GDM1 (cell line): ENCODE measurements around the gene KCNH8.

ENCODE experiments used
- DNase-seq: peaks from one replicate; lab custom pipeline; 2025; lab: John Stamatoyannopoulos, UW

Gene KCNH8

GRCh38 chr3:19254189-19254588 is 105.9 kb downstream of the KCNH8 start:
- peak; percentile 49 for DNase-seq

GRCh38 chr3:19254784-19255338 is 106.6 kb downstream of the KCNH8 start:
- no peak for DNase-seq

- DNase-seq = no peak
Measured at GRCh38 chr3:19256313-19256712, 108.0 kb downstream of the KCNH8 start.

- DNase-seq = no peak
Measured at GRCh38 chr3:19263606-19264005, 115.3 kb downstream of the KCNH8 start.

- DNase-seq = no peak
Measured at GRCh38 chr3:19264424-19264823, 116.1 kb downstream of the KCNH8 start.

GRCh38 chr3:19267040-19267439 is 118.7 kb downstream of the KCNH8 start:
- no peak for DNase-seq

GRCh38 chr3:19270481-19270880 is 122.2 kb downstream of the KCNH8 start:
- DNase-seq = no peak

GRCh38 chr3:19272296-19272695 is 124.0 kb downstream of the KCNH8 start:
- no peak for DNase-seq

GRCh38 chr3:19273091-19273490 is 124.8 kb downstream of the KCNH8 start:
- DNase-seq = no peak

GRCh38 chr3:19274576-19274975 is 126.3 kb downstream of the KCNH8 start:
- no peak for DNase-seq

- DNase-seq = no peak
Measured at GRCh38 chr3:19284974-19285373, 136.7 kb downstream of the KCNH8 start.

- DNase-seq = no peak
Measured at GRCh38 chr3:19293295-19293694, 145.0 kb downstream of the KCNH8 start.

GRCh38 chr3:19295208-19295607 is 146.9 kb downstream of the KCNH8 start:
- DNase-seq = no peak

- no peak for DNase-seq
Measured at GRCh38 chr3:19331931-19332330, 183.6 kb downstream of the KCNH8 start.

GRCh38 chr3:19334120-19334519 is 185.8 kb downstream of the KCNH8 start:
- no peak for DNase-seq

- no peak for DNase-seq
Measured at GRCh38 chr3:19338769-19339168, 190.5 kb downstream of the KCNH8 start.

GRCh38 chr3:19342389-19342788 is 194.1 kb downstream of the KCNH8 start:
- no peak for DNase-seq

- DNase-seq = no peak
Measured at GRCh38 chr3:19346759-19347158, 198.4 kb downstream of the KCNH8 start.

- DNase-seq = no peak
Measured at GRCh38 chr3:19347671-19348070, 199.4 kb downstream of the KCNH8 start.

GRCh38 chr3:19348500-19348899 is 200.2 kb downstream of the KCNH8 start:
- DNase-seq = no peak

- DNase-seq = no peak
Measured at GRCh38 chr3:19348941-19349564, 200.7 kb downstream of the KCNH8 start.

GRCh38 chr3:19357947-19358346 is 209.6 kb downstream of the KCNH8 start:
- DNase-seq = no peak

GRCh38 chr3:19363071-19363470 is 214.8 kb downstream of the KCNH8 start:
- DNase-seq = no peak

GRCh38 chr3:19364148-19364547 is 215.8 kb downstream of the KCNH8 start:
- DNase-seq = no peak
